ENCODE results near the gene SLC2A3.
"Not testable (repeated sequence)": the region's sequence is repeated elsewhere in the genome, so short reads cannot be mapped to it uniquely, and the experiment has no call there.

The SLC2A3 gene

GRCh38 chr12:7923241-7924236 lies 12.4 kb downstream of the SLC2A3 start:
- H3K9ac ChIP-seq (ENCODE audit: low read length) = no peak overlapping the region
- no peak overlapping the region for H2AFZ ChIP-seq (ENCODE audit: low read depth, low read length)
- H3K9me3 ChIP-seq (ENCODE audit: insufficient read depth, low read length) = no peaks in the 10 kb centered on the region
- H3K27ac ChIP-seq (ENCODE audit: low read length) = no peak overlapping the region
- no peak overlapping the region for H3K4me2 ChIP-seq (ENCODE audit: low read length)
- no peaks in the 10 kb centered on the region for H3K4me1 ChIP-seq (ENCODE audit: low read length)
- peaks cover 4% of the 10 kb centered on the region for H3K36me3 ChIP-seq (replicated peaks; ENCODE audit: low read depth, low read length)
- no peaks in the 10 kb centered on the region for H3K27me3 ChIP-seq (ENCODE audit: low read depth, low read length)
- no peak for TF ChIP-seq EZH2phosphoT487 (IDR thresholded peaks at IDR 0.05; ENCODE audit: low read depth)
- no peak for TF ChIP-seq CTCF (IDR thresholded peaks at IDR 0.05; ENCODE audit: low read depth, low read length)
- H3K79me2 ChIP-seq (ENCODE audit: low read length) = no peaks in the 10 kb centered on the region
- no peak overlapping the region for H3K4me3 ChIP-seq (ENCODE audit: low read length)
- no peaks in the 10 kb centered on the region for H4K20me1 ChIP-seq (ENCODE audit: insufficient read depth, low read length)

DNA sequence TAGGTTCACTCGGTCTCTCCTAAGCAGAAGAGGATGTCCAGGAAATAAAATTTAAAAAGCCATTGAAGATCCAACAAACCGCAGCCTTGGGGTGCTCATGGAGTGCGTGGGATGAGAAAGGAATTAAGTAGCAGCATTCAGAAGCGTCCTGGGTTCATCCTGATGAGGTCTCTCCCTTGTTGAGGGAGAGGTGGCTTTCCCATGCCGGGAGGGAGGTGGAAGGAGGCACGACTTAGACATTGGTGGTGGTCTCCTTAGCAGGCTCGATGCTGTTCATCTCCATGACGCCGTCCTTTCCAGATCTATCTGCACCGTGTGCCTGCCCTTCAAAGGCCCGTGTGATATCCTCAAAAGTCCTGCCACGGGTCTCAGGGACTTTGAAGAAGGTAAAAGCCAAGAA lies 14.8 kb downstream of the SLC2A3 start:
- H2AFZ ChIP-seq (ENCODE audit: low read depth, low read length); H3K79me2 ChIP-seq (ENCODE audit: low read length); H3K4me2 ChIP-seq (ENCODE audit: low read length); H3K36me3 ChIP-seq (replicated peaks; ENCODE audit: low read depth, low read length); H3K4me3 ChIP-seq (ENCODE audit: low read length); H3K4me1 ChIP-seq (ENCODE audit: low read length); H3K27ac ChIP-seq (ENCODE audit: low read length); H3K9me3 ChIP-seq (ENCODE audit: insufficient read depth, low read length); H3K9ac ChIP-seq (ENCODE audit: low read length); H3K27me3 ChIP-seq (ENCODE audit: low read depth, low read length); H4K20me1 ChIP-seq (ENCODE audit: insufficient read depth, low read length): not testable (repeated sequence)

- H3K27ac ChIP-seq (ENCODE audit: low read length); H3K9ac ChIP-seq (ENCODE audit: low read length); H3K9me3 ChIP-seq (ENCODE audit: insufficient read depth, low read length); H3K27me3 ChIP-seq (ENCODE audit: low read depth, low read length); H2AFZ ChIP-seq (ENCODE audit: low read depth, low read length); H3K79me2 ChIP-seq (ENCODE audit: low read length); H3K4me2 ChIP-seq (ENCODE audit: low read length); H3K36me3 ChIP-seq (replicated peaks; ENCODE audit: low read depth, low read length); H3K4me1 ChIP-seq (ENCODE audit: low read length); H4K20me1 ChIP-seq (ENCODE audit: insufficient read depth, low read length); H3K4me3 ChIP-seq (ENCODE audit: low read length): not testable (repeated sequence)
Measured at GRCh38 chr12:7918268-7918590, 17.8 kb downstream of the SLC2A3 start.

- Histone ChIP-seq H3K36me3 (replicated peaks; ENCODE audit: low read depth, low read length) (no peaks in the 10 kb centered on the region), H3K4me1 (ENCODE audit: low read length) (no peaks in the 10 kb centered on the region), H3K4me2 (ENCODE audit: low read length) (no peak overlapping the region), H2AFZ (ENCODE audit: low read depth, low read length) (no peak overlapping the region), H3K27me3 (ENCODE audit: low read depth, low read length) (no peaks in the 10 kb centered on the region), H3K4me3 (ENCODE audit: low read length) (no peak overlapping the region), H3K27ac (ENCODE audit: low read length) (no peak overlapping the region), H4K20me1 (ENCODE audit: insufficient read depth, low read length) (no peaks in the 10 kb centered on the region), H3K79me2 (ENCODE audit: low read length) (no peaks in the 10 kb centered on the region), H3K9ac (ENCODE audit: low read length) (no peak overlapping the region), H3K9me3 (ENCODE audit: insufficient read depth, low read length) (no peaks in the 10 kb centered on the region)
- no peak for TF ChIP-seq EZH2phosphoT487 (IDR thresholded peaks at IDR 0.05; ENCODE audit: low read depth)
Measured at GRCh38 chr12:7917392-7918267, 18.4 kb downstream of the SLC2A3 start.

- no peak overlapping the region for H2AFZ ChIP-seq (ENCODE audit: low read depth, low read length)
- no peaks in the 10 kb centered on the region for H3K79me2 ChIP-seq (ENCODE audit: low read length)
- no peak overlapping the region for H3K4me2 ChIP-seq (ENCODE audit: low read length)
- no peaks in the 10 kb centered on the region for H4K20me1 ChIP-seq (ENCODE audit: insufficient read depth, low read length)
- no peaks in the 10 kb centered on the region for H3K9me3 ChIP-seq (ENCODE audit: insufficient read depth, low read length)
- TF ChIP-seq EZH2phosphoT487 (IDR thresholded peaks at IDR 0.05; ENCODE audit: low read depth) (no peak), CTCF (IDR thresholded peaks at IDR 0.05; ENCODE audit: low read depth, low read length) (no peak)
- no peaks in the 10 kb centered on the region for H3K36me3 ChIP-seq (replicated peaks; ENCODE audit: low read depth, low read length)
- no peak overlapping the region for H3K27ac ChIP-seq (ENCODE audit: low read length)
- H3K4me3 ChIP-seq (ENCODE audit: low read length) = no peak overlapping the region
- H3K4me1 ChIP-seq (ENCODE audit: low read length) = no peaks in the 10 kb centered on the region
- no peak overlapping the region for H3K9ac ChIP-seq (ENCODE audit: low read length)
- no peaks in the 10 kb centered on the region for H3K27me3 ChIP-seq (ENCODE audit: low read depth, low read length)
Measured at GRCh38 chr12:7916936-7917335, 19.1 kb downstream of the SLC2A3 start.
